Central memory CD8-positive, alpha-beta T cell (primary cell): ENCODE data around the gene RRP9.
A peak's percentile ranks its signal among the peaks of the same experiment; 100 is the strongest.
"Not testable (repeated sequence)": the region's sequence is repeated elsewhere in the genome, so short reads cannot be mapped to it uniquely, and the experiment has no call there.

ENCODE experiments used
- ATAC-seq: fragments of 150-1000 bp; cut with Tn5 transposase; replicated peaks from 2 replicates; pipeline ENCODE4 v1.10.0; 2022; ENCODE audit warnings: mild to moderate bottlenecking, moderate FRiP score, moderate number of reproducible peaks; ENCODE audit not compliant: poor library complexity, severe bottlenecking; ENCODE audit errors: extremely low read depth
- DNase-seq, 2 donors: peaks; one replicate each; pipeline ENCODE4 v3.0.0; 2021; ENCODE audit warnings: low spot score in 2 of 2
- H3K27ac Mint-ChIP-seq: one replicate; pipeline ENCODE4 v1.8.0; 2022; ENCODE audit warnings: low read depth, mild to moderate bottlenecking, moderate library complexity, mixed read lengths
- H3K27me3 Mint-ChIP-seq: one replicate; pipeline ENCODE4 v1.8.0; 2022; ENCODE audit warnings: mixed read lengths
- H3K36me3 Mint-ChIP-seq: one replicate; pipeline ENCODE4 v1.8.0; 2022; ENCODE audit warnings: mild to moderate bottlenecking, moderate library complexity, mixed read lengths; ENCODE audit not compliant: insufficient read depth
- H3K4me1 Mint-ChIP-seq: one replicate; pipeline ENCODE4 v1.8.0; 2022; ENCODE audit warnings: mixed read lengths
- H3K4me3 Mint-ChIP-seq: one replicate; pipeline ENCODE4 v1.8.0; 2022; ENCODE audit warnings: mild to moderate bottlenecking, moderate library complexity, mixed read lengths
- H3K9me3 Mint-ChIP-seq: one replicate; pipeline ENCODE4 v1.8.0; 2022; ENCODE audit warnings: mixed read lengths

Gene RRP9

GRCh38 chr3:51941798-51942602 is at the start of gene RRP9, which contains the start of gene PARP3:
TSS of gene RRP9 (minus strand) at chr3:51941904. CDS start at chr3:51941867, 37 bp downstream.
TSS of gene PARP3 (plus strand) at chr3:51942363. CDS start at chr3:51943356, 993 bp downstream.
- Mint-ChIP-seq H3K27me3 (no peaks in the 10 kb centered on the region), H3K4me1 (peaks cover 35% of the 10 kb centered on the region), H3K9me3 (no peaks in the 10 kb centered on the region), H3K27ac (peak within 1 kb of the TSS; percentile 95), H3K4me3 (peak within 1 kb of the TSS; percentile 92), H3K36me3 (peaks cover 14% of the 10 kb centered on the region)
- DNase-seq: peak; percentile 98 to 99
- peak; percentile 91 for ATAC-seq

DNA sequence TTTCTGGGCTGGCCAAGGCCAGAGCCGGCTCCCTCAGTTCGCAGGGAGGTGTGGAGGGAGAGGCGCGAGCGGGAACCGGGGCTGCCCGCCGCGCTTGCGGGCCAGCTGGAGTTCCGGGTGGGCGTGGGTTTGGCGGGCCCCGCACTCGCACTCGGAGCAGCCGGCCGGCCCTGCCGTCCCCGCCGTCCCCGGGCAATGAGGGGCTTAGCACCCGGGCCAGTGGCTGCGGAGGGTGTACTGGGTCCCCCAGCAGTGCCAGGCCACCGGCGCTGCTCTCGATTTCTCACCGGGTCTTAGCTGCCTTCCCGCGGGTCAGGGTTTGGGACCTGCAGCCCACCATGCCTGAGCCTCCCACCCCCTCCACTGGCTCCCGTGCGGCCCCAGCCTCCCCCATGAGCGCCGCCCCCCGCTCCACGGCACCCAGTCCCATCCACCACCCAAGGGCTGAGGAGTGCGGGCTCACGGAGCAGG is 48.8 kb upstream of the RRP9 start:
- not testable (repeated sequence) for ATAC-seq, H3K9me3 Mint-ChIP-seq, H3K27ac Mint-ChIP-seq, H3K4me3 Mint-ChIP-seq, DNase-seq, H3K27me3 Mint-ChIP-seq
- Mint-ChIP-seq H3K36me3 (peaks cover 11% of the 10 kb centered on the region), H3K4me1 (peaks cover 19% of the 10 kb centered on the region)

- Mint-ChIP-seq H3K4me1 (peaks cover 10% of the 10 kb centered on the region), H3K36me3 (peaks cover 8% of the 10 kb centered on the region), H3K4me3 (no peak overlapping the region), H3K27ac (peak overlapping the region; percentile 78), H3K9me3 (no peaks in the 10 kb centered on the region), H3K27me3 (no peaks in the 10 kb centered on the region)
- ATAC-seq (no peak), DNase-seq (no peak)
These were observed 46.8 kb upstream of the RRP9 start for GRCh38 chr3:51988286-51989146.

DNA sequence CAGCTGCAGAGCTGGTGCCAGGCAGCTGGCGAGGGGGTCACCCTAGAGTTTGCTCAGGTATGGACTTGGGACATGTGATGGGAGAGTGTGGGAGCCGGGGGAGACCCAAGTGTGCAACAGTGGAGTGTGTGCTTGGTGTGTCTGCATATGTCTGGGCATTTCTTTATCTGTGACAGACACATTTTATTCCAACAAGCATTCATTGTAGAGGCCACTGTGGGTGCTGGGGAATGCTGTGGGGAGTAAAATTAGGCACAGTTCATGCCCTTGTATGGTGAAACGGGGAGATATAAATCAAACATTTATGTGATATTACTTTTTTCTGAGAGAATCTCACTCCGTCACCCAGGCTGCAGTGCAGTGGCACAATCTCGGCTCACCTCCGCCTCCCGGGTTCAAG is 45.9 kb upstream of the RRP9 start:
- no peaks in the 10 kb centered on the region for H3K27me3 Mint-ChIP-seq
- ATAC-seq: no peak
- no peak overlapping the region for H3K4me3 Mint-ChIP-seq
- peaks cover 3% of the 10 kb centered on the region for H3K36me3 Mint-ChIP-seq
- H3K9me3 Mint-ChIP-seq: no peaks in the 10 kb centered on the region
- H3K27ac Mint-ChIP-seq: peak overlapping the region; percentile 45
- DNase-seq: no peak
- H3K4me1 Mint-ChIP-seq: peaks cover 18% of the 10 kb centered on the region

DNA sequence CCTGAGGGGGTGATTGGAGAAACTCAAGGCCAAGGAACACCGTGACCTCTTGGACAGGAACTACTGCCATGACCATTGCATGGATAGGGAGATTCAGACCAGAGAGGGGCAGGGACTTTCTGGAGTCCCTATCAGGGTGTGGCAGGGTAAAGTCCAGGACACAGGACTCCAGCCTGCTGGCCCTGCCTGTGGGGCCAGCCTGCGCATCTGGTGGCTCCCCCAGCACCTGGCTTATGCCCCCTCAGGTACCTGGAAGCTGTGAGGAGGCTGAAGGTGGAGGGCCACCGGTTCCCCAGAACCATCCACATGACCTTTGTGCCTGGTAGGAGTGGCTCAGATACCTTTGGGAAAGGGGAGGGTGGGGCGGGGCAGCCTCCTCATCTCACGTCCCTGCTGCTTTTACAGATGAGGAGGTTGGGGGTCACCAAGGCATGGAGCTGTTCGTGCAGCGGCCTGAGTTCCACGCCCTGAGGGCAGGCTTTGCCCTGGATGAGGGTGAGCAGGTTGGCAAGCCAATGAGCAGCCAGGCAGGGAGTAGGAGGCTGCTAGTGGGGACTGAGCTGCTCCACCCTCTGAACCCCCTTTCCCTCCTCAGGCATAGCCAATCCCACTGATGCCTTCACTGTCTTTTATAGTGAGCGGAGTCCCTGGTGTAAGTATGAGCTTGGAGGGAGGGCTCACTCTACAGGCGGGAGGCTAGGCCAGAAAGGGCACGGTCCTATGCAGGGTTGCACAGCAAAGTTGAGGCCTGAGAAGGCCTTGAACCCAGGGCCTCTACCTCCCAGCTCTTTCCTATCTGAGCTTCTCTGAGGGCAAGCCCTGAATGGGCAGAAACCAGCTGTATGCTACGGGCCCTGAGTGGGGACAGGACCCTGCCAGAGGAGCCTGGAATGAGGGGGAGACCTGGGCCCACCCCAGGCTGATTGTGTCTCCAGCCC is 44.6 kb upstream of the RRP9 start:
- Mint-ChIP-seq H3K27ac (no peak overlapping the region), H3K27me3 (no peaks in the 10 kb centered on the region), H3K9me3 (no peaks in the 10 kb centered on the region), H3K4me1 (peaks cover 19% of the 10 kb centered on the region), H3K4me3 (no peak overlapping the region), H3K36me3 (peaks cover 2% of the 10 kb centered on the region)
- ATAC-seq (no peak), DNase-seq (no peak)

GRCh38 chr3:51985063-51985462 is 43.4 kb upstream of the RRP9 start:
- ATAC-seq: no peak
- DNase-seq: no peak
- H3K4me1 Mint-ChIP-seq: peaks cover 24% of the 10 kb centered on the region
- no peak overlapping the region for H3K4me3 Mint-ChIP-seq
- H3K36me3 Mint-ChIP-seq: peaks cover 3% of the 10 kb centered on the region
- no peaks in the 10 kb centered on the region for H3K9me3 Mint-ChIP-seq
- H3K27ac Mint-ChIP-seq: no peak overlapping the region
- no peaks in the 10 kb centered on the region for H3K27me3 Mint-ChIP-seq

DNA sequence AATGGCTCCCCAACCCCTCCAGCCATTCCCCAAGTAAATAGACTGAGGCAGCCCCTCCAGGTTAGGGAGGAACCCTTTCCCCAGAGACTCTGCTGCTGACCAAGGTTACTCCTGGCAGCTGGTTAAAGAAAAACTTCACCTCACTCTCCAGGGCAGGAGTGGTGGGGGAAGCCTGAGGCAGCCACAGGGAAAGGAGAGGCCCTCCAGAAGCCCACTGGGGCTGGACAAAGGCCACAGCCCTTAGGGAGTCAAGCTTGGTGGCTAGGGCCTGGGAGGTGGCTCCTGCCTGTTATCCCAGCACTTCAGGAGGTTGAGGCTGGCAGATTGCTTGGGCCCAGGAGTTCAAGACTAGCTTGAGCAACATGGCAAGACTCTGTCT is 42.6 kb upstream of the RRP9 start:
- ATAC-seq: no peak
- H3K9me3 Mint-ChIP-seq: no peaks in the 10 kb centered on the region
- H3K4me1 Mint-ChIP-seq: peaks cover 24% of the 10 kb centered on the region
- peak overlapping the region; percentile 73 for H3K27ac Mint-ChIP-seq
- peaks cover 7% of the 10 kb centered on the region for H3K36me3 Mint-ChIP-seq
- no peak for DNase-seq
- H3K27me3 Mint-ChIP-seq: no peaks in the 10 kb centered on the region
- peak overlapping the region; percentile 86 for H3K4me3 Mint-ChIP-seq

DNA sequence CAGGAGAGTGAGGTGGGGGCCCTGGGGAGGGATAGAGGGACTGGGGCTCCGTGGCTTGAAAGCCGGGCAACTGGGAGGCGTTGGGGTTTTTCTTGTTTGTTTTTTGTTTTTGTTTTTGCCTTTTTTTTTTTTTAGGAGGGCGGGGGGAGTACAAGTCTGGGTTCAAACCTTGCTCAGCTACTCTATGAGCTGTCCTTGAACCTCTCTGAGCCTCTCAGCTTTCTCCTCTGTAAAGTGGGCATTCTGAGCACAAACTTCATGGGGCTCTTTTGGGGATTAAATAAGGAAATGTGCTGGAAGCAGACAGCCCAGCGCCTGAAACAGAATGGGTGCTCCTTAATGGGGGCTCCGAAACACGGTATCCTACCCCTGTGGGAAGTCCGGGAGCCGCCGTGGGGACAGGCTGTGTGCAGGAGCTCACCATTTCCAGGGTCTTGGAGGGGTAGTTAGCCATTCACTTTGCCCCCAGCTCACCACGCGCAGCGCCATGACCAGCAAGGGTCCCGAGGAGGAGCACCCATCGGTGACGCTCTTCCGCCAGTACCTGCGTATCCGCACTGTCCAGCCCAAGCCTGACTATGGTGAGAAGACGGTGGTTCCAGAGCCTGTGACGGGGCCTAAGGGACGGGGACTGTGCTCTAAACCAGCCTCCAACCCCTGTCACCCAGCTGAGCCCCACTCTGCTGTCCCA is 42.0 kb upstream of the RRP9 start:
- Mint-ChIP-seq H3K4me1 (peaks cover 24% of the 10 kb centered on the region), H3K27ac (peak overlapping the region; percentile 73), H3K9me3 (no peaks in the 10 kb centered on the region), H3K36me3 (peaks cover 11% of the 10 kb centered on the region), H3K4me3 (peak overlapping the region; percentile 86), H3K27me3 (no peaks in the 10 kb centered on the region)
- ATAC-seq (peak; percentile 44), DNase-seq (no peak)

DNA sequence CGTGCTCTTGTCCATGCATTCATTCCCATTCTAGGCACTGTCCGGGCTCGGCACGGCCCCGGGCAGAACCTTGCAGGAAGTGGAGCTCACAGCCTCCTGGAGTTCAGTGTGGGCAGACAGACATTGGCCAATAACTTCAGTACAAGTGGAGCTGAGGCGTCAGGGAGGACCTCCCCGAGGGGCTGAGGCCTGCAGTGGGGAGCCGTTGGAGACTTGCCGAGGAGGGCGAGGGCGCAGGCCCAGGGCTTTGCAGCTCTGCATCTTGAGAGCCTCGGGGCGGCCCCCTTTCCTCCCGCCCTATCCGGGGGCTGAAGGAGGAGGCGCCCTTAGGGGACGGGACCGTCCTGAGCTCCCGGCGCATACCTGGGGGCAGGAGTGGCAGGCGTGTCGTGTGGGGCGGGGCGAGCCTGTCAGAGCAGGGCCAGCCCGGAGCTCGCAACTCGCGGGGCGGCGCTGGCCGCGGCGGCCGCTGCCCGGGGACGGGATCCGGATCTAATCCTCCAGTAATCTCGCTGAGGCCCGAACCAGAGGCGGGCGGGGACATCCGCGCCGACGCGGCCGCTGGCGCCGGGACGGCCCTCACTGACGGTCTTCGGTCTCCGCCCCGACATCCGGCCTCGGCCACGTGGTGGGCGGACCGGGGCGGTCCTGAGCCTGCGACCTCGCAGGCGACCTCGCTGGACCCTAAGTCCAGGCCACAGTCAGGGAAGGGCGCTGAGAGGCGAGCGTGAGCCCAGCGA is 41.3 kb upstream of the RRP9 start, which contains the start of gene ACY1:
TSS of gene ACY1 (plus strand) at position 698 of the 740 bp plus-strand sequence. CDS start 530 bp downstream, outside the sequence.
- Mint-ChIP-seq H3K27me3 (no peaks in the 10 kb centered on the region), H3K4me1 (peaks cover 24% of the 10 kb centered on the region), H3K9me3 (no peaks in the 10 kb centered on the region), H3K27ac (peak within 1 kb of the TSS; percentile 73), H3K36me3 (peaks cover 11% of the 10 kb centered on the region), H3K4me3 (peak within 1 kb of the TSS; percentile 86)
- peak; percentile 73 for ATAC-seq
- peak; percentile 35 to 37 for DNase-seq

- Mint-ChIP-seq H3K4me3 (peak overlapping the region; percentile 86), H3K9me3 (no peaks in the 10 kb centered on the region), H3K27ac (peak overlapping the region; percentile 73), H3K4me1 (peaks cover 25% of the 10 kb centered on the region), H3K27me3 (no peaks in the 10 kb centered on the region), H3K36me3 (peaks cover 11% of the 10 kb centered on the region)
- peak; percentile 20 for ATAC-seq
- DNase-seq: no peak
These were observed 40.7 kb upstream of the RRP9 start for GRCh38 chr3:51982352-51982837.

DNA sequence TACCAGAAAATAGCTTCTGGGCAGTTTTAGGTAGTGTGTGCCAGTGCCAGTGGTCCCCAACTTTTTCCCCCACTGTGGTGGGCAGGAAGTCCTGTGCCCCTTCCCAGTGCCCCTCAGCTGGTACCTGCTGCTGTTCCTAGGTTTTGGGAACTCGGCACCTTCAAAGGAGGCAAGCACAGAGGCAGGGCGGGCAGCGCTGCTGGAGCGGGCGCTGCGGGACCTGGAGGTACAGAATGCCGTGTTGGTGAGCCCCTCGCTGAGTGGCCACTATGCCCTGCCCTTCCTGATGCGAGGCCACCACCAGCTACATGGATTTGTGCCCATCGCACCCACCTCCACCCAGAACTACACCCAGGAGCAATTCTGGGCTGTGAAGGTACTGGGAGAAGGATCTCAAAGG is 38.5 kb upstream of the RRP9 start:
- Mint-ChIP-seq H3K27me3 (no peaks in the 10 kb centered on the region), H3K36me3 (peaks cover 11% of the 10 kb centered on the region), H3K27ac (no peak overlapping the region), H3K4me3 (no peak overlapping the region), H3K4me1 (peaks cover 39% of the 10 kb centered on the region), H3K9me3 (no peaks in the 10 kb centered on the region)
- DNase-seq: no peak
- no peak for ATAC-seq
